SK-N-SH treated with all-trans-retinoic acid at 6 μM for 48 hours (cell line): ENCODE results near the gene C5orf47.
"Not testable (repeated sequence)": the region's sequence is repeated elsewhere in the genome, so short reads cannot be mapped to it uniquely, and the experiment has no call there.

Experiments used
- ATAC-seq: fragments of 200-7000 bp; cut with Tn5 transposase; 3 replicates; pipeline ENCODE4 v1.9.1; 2020; ENCODE audit warnings: mild to moderate bottlenecking, moderate library complexity
- ARNTL ChIP-seq: fragments of 450-650 bp; formaldehyde crosslinking; IDR thresholded peaks from 2 replicates; pipeline ENCODE4 v1.5.0; 2020; ENCODE audit warnings: low read depth, mild to moderate bottlenecking, moderate library complexity, borderline replicate concordance
- CSDC2 ChIP-seq: fragments of 250-450 bp; sonication (Bioruptor Pico); IDR thresholded peaks from 2 replicates; pipeline ENCODE4 v1.5.0; 2020; ENCODE audit warnings: mild to moderate bottlenecking, moderate library complexity
- ISL1 ChIP-seq: fragments of 250-450 bp; sonication (Bioruptor Pico); IDR thresholded peaks from 2 replicates; pipeline ENCODE4 v2.1.2; 2022; ENCODE audit warnings: mild to moderate bottlenecking, moderate library complexity
- OSR1 ChIP-seq: fragments of 250-450 bp; sonication (Bioruptor Pico); IDR thresholded peaks from 2 replicates; pipeline ENCODE4 v1.8.0; 2022; ENCODE audit warnings: moderate library complexity, mild to moderate bottlenecking, inconsistent platforms
- PPARA ChIP-seq: fragments of 250-450 bp; sonication (Bioruptor Pico); IDR thresholded peaks from 2 replicates; pipeline ENCODE4 v1.5.0; 2020; ENCODE audit warnings: mild to moderate bottlenecking, borderline replicate concordance
- RARB ChIP-seq: fragments of 250-450 bp; sonication (Bioruptor Pico); IDR thresholded peaks from 2 replicates; pipeline ENCODE4 v1.8.0; 2021; ENCODE audit warnings: mild to moderate bottlenecking, moderate library complexity
- TCF4 ChIP-seq: fragments of 250-450 bp; sonication (Bioruptor Pico); IDR thresholded peaks from 2 replicates; pipeline ENCODE4 v1.8.0; 2021; ENCODE audit warnings: mild to moderate bottlenecking, moderate library complexity, borderline replicate concordance
- TOX ChIP-seq: fragments of 250-450 bp; sonication (Bioruptor Pico); IDR thresholded peaks from 2 replicates; pipeline ENCODE4 v1.8.0; 2021; ENCODE audit warnings: mild to moderate bottlenecking, moderate library complexity, borderline replicate concordance
- ZFP3 ChIP-seq: fragments of 250-450 bp; sonication (Bioruptor Pico); IDR thresholded peaks from 2 replicates; pipeline ENCODE4 v1.5.0; 2020; ENCODE audit warnings: mild to moderate bottlenecking, moderate library complexity
- ZFP30 ChIP-seq: fragments of 450-650 bp; formaldehyde crosslinking; IDR thresholded peaks from 2 replicates; pipeline ENCODE4 v1.5.0; 2022; ENCODE audit warnings: mild to moderate bottlenecking, moderate library complexity
- ZNF565 ChIP-seq: fragments of 450-650 bp; formaldehyde crosslinking; conservative IDR thresholded peaks from 2 replicates; pipeline ENCODE4 v1.5.0; 2020; ENCODE audit warnings: low read depth, mild to moderate bottlenecking, moderate library complexity
- ZNF8 ChIP-seq: fragments of 450-650 bp; formaldehyde crosslinking; IDR thresholded peaks from 2 replicates; pipeline ENCODE4 v1.5.0; 2020; ENCODE audit warnings: mild to moderate bottlenecking, moderate library complexity
- TF ChIP-seq, protein P1 (sequence below): fragments of 250-450 bp; sonication (Bioruptor Pico); IDR thresholded peaks from 2 replicates; pipeline ENCODE4 v1.8.0; 2020; ENCODE audit warnings: mild to moderate bottlenecking, moderate library complexity, borderline replicate concordance
- TF ChIP-seq, protein P2 (sequence below): fragments of 250-450 bp; sonication (Bioruptor Pico); IDR thresholded peaks from 2 replicates; pipeline ENCODE4 v1.5.0; 2020; ENCODE audit warnings: mild to moderate bottlenecking, moderate library complexity
- TF ChIP-seq, protein P3 (sequence below): fragments of 250-450 bp; sonication (Bioruptor Pico); IDR thresholded peaks from 2 replicates; pipeline ENCODE4 v1.5.1; 2020; ENCODE audit warnings: low read depth, mild to moderate bottlenecking, moderate library complexity
- TF ChIP-seq, protein P4 (sequence below): fragments of 250-450 bp; sonication (Bioruptor Pico); IDR thresholded peaks from 2 replicates; pipeline ENCODE4 v1.8.0; 2021; ENCODE audit warnings: low read depth, mild to moderate bottlenecking, moderate library complexity, borderline replicate concordance
- TF ChIP-seq, protein P5 (sequence below): fragments of 250-450 bp; sonication (Bioruptor Pico); IDR thresholded peaks from 2 replicates; pipeline ENCODE4 v1.5.1; 2021; ENCODE audit warnings: mild to moderate bottlenecking, moderate library complexity

Gene C5orf47

DNA sequence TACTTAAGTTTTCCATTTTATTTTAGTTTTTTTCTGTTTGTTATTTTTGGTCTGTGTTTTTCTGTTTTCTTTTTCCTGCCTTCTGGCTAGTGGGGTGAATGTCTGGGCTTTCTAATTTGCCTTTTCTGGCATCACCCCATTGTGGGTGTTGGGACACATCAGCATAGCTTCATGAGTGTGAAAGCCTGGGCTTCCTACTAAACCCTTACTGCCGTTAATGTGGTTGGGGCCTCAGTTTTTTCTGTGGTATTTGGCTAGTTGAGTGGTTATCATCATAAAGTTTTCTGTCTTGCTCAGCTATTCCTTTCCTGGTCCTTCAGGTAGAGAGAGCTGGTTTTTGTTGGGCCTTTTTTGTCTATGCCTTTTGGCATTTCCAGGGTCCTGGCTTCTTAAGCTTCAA lies 21.4 kb downstream of the C5orf47 start:
- TF ChIP-seq, protein P1, sequence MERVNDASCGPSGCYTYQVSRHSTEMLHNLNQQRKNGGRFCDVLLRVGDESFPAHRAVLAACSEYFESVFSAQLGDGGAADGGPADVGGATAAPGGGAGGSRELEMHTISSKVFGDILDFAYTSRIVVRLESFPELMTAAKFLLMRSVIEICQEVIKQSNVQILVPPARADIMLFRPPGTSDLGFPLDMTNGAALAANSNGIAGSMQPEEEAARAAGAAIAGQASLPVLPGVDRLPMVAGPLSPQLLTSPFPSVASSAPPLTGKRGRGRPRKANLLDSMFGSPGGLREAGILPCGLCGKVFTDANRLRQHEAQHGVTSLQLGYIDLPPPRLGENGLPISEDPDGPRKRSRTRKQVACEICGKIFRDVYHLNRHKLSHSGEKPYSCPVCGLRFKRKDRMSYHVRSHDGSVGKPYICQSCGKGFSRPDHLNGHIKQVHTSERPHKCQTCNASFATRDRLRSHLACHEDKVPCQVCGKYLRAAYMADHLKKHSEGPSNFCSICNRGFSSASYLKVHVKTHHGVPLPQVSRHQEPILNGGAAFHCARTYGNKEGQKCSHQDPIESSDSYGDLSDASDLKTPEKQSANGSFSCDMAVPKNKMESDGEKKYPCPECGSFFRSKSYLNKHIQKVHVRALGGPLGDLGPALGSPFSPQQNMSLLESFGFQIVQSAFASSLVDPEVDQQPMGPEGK = no peak
- TF ChIP-seq CSDC2 (CRISPR knock-in tag) = no peak
- TF ChIP-seq, protein P2, sequence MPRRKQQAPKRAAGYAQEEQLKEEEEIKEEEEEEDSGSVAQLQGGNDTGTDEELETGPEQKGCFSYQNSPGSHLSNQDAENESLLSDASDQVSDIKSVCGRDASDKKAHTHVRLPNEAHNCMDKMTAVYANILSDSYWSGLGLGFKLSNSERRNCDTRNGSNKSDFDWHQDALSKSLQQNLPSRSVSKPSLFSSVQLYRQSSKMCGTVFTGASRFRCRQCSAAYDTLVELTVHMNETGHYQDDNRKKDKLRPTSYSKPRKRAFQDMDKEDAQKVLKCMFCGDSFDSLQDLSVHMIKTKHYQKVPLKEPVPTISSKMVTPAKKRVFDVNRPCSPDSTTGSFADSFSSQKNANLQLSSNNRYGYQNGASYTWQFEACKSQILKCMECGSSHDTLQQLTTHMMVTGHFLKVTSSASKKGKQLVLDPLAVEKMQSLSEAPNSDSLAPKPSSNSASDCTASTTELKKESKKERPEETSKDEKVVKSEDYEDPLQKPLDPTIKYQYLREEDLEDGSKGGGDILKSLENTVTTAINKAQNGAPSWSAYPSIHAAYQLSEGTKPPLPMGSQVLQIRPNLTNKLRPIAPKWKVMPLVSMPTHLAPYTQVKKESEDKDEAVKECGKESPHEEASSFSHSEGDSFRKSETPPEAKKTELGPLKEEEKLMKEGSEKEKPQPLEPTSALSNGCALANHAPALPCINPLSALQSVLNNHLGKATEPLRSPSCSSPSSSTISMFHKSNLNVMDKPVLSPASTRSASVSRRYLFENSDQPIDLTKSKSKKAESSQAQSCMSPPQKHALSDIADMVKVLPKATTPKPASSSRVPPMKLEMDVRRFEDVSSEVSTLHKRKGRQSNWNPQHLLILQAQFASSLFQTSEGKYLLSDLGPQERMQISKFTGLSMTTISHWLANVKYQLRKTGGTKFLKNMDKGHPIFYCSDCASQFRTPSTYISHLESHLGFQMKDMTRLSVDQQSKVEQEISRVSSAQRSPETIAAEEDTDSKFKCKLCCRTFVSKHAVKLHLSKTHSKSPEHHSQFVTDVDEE (CRISPR knock-in tag) = no peak
- TF ChIP-seq ISL1 (CRISPR knock-in tag) = no peak
- TF ChIP-seq ZNF565 (CRISPR knock-in tag) = no peak
- TF ChIP-seq, protein P3, sequence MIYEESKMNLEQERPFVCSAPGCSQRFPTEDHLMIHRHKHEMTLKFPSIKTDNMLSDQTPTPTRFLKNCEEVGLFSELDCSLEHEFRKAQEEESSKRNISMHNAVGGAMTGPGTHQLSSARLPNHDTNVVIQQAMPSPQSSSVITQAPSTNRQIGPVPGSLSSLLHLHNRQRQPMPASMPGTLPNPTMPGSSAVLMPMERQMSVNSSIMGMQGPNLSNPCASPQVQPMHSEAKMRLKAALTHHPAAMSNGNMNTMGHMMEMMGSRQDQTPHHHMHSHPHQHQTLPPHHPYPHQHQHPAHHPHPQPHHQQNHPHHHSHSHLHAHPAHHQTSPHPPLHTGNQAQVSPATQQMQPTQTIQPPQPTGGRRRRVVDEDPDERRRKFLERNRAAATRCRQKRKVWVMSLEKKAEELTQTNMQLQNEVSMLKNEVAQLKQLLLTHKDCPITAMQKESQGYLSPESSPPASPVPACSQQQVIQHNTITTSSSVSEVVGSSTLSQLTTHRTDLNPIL (CRISPR knock-in tag) = no peak
- no peak for TF ChIP-seq TCF4 (CRISPR knock-in tag)
- no peak for TF ChIP-seq ZFP3
- TF ChIP-seq ARNTL (CRISPR knock-in tag) = no peak
- no peak for TF ChIP-seq PPARA (CRISPR knock-in tag)
- no peak for TF ChIP-seq RARB (CRISPR knock-in tag)
- no peak for TF ChIP-seq OSR1 (CRISPR knock-in tag)
- no peak for TF ChIP-seq ZNF8 (CRISPR knock-in tag)
- TF ChIP-seq TOX = no peak
- TF ChIP-seq, protein P4, sequence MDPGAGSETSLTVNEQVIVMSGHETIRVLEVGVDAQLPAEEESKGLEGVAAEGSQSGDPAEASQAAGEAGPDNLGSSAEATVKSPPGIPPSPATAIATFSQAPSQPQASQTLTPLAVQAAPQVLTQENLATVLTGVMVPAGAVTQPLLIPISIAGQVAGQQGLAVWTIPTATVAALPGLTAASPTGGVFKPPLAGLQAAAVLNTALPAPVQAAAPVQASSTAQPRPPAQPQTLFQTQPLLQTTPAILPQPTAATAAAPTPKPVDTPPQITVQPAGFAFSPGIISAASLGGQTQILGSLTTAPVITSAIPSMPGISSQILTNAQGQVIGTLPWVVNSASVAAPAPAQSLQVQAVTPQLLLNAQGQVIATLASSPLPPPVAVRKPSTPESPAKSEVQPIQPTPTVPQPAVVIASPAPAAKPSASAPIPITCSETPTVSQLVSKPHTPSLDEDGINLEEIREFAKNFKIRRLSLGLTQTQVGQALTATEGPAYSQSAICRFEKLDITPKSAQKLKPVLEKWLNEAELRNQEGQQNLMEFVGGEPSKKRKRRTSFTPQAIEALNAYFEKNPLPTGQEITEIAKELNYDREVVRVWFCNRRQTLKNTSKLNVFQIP (CRISPR knock-in tag) = no peak
- ATAC-seq = no peak

DNA sequence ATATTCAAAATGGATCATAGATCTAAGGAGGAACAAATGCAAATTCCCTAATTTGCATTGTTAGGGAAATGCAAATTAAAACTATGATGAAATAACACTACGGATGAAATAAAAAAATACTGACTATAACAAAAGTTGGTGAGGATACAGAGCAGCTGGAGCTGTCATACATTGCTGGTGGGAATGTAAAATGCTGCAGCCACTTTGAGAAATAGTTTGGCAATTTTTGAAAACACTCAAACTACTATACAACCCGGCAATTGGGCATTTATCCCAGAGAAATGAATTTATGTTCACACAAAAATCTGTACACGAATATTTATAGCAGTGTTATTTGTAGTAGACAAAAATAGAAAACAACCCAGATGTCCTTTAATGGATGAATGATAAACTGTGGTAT lies 22.5 kb downstream of the C5orf47 start:
- TF ChIP-seq, protein P5, sequence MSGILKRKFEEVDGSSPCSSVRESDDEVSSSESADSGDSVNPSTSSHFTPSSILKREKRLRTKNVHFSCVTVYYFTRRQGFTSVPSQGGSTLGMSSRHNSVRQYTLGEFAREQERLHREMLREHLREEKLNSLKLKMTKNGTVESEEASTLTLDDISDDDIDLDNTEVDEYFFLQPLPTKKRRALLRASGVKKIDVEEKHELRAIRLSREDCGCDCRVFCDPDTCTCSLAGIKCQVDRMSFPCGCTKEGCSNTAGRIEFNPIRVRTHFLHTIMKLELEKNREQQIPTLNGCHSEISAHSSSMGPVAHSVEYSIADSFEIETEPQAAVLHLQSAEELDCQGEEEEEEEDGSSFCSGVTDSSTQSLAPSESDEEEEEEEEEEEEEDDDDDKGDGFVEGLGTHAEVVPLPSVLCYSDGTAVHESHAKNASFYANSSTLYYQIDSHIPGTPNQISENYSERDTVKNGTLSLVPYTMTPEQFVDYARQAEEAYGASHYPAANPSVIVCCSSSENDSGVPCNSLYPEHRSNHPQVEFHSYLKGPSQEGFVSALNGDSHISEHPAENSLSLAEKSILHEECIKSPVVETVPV = no peak
- TF ChIP-seq ZNF8 (CRISPR knock-in tag) (no peak), ZNF565 (CRISPR knock-in tag) (no peak), ZFP30 (CRISPR knock-in tag) (no peak)
- TF ChIP-seq, protein P2 (CRISPR knock-in tag) = no peak
- no peak for ATAC-seq

DNA sequence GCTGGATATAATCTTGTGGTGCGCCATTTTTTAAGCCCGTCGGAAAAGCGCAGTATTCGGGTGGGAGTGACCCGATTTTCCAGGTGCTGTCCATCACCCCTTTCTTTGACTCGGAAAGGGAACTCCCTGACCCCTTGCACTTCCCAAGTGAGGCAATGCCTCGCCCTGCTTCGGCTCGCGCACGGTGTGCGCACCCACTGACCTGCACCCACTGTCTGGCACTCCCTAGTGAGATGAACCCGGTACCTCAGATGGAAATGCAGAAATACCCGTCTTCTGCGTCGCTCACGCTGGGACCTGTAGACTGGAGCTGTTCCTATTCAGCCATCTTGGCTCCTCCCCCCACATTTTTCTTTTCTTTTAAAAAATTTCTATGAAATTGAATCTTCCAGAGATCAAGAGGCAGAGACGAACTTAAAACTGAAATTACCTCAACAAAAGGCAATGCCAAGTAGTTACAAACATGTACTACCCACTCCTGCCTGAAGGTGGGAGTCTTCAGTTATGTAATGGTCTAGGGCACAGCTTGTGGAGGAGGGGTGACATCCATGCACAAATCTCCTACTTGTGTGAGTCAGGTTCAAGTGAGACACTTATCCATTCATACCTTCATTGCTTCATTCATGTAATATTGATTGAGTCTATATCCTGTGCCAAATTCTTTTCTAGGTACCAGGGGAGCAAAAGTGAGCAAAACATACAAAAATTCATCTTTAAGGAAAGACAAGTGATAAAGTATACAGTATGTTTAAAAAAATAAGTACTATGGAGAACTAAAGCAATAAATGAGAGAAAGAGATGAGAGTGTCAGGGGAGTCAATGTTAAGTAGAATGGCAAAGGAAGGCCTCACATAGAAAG lies 31.3 kb downstream of the C5orf47 start:
- not testable (repeated sequence) for ATAC-seq
